Neuronal stem cell (in vitro differentiated cells): Measurements from ENCODE around the gene ZNF500.

Experiments used
- DNase-seq: peaks from one replicate; pipeline ENCODE4 v3.0.0-alpha.2; 2013; ENCODE audit warnings: low spot score
- H2AFZ ChIP-seq: one replicate; pipeline ENCODE4 v1.6.1; 2013; ENCODE audit warnings: mild to moderate bottlenecking, low read length, inconsistent platforms
- H2AK5ac ChIP-seq: 2 replicates; pipeline ENCODE4 v1.6.1; 2013; ENCODE audit warnings: low read depth, mild to moderate bottlenecking, inconsistent platforms, low read length, moderate library complexity, mixed read lengths
- H2BK120ac ChIP-seq: 2 replicates; pipeline ENCODE4 v1.6.1; 2013; ENCODE audit warnings: low read depth, mild to moderate bottlenecking, inconsistent platforms, low read length, moderate library complexity, mixed read lengths
- H2BK12ac ChIP-seq: one replicate; pipeline ENCODE4 v1.6.1; 2013; ENCODE audit warnings: low read length, inconsistent platforms
- H2BK15ac ChIP-seq: 2 replicates; pipeline ENCODE4 v1.6.1; 2013; ENCODE audit warnings: mild to moderate bottlenecking, low read length, inconsistent platforms, mixed read lengths
- H2BK5ac ChIP-seq: one replicate; pipeline ENCODE4 v1.6.1; 2013; ENCODE audit warnings: inconsistent platforms, mild to moderate bottlenecking, low read length, moderate library complexity
- H3K14ac ChIP-seq: one replicate; pipeline ENCODE4 v1.6.1; 2013; ENCODE audit warnings: low read length, inconsistent platforms
- H3K18ac ChIP-seq: 2 replicates; pipeline ENCODE4 v1.6.1; 2013; ENCODE audit warnings: low read length, inconsistent platforms
- H3K23ac ChIP-seq: 2 replicates; pipeline ENCODE4 v1.6.1; 2013; ENCODE audit warnings: low read depth, mild to moderate bottlenecking, mixed read lengths, low read length, inconsistent platforms; ENCODE audit not compliant: poor library complexity
- H3K27ac ChIP-seq: replicated peaks from 3 replicates; pipeline ENCODE4 v1.5.1; 2013; ENCODE audit warnings: low read length, inconsistent platforms
- H3K27me3 ChIP-seq, 3 experiments: 2 replicates each; pipeline ENCODE4 v1.6.1; 2013; ENCODE audit warnings: low read length in 3 of 3, mild to moderate bottlenecking in 2 of 3, inconsistent platforms in 1 of 3, low read depth in 1 of 3, mixed read lengths in 1 of 3, moderate library complexity in 1 of 3; ENCODE audit not compliant: control insufficient read depth in 3 of 3, insufficient read depth in 3 of 3
- H3K36me3 ChIP-seq, 2 donors: replicated peaks in 1 of 2; 2 replicates each; pipeline ENCODE4 v1.6.1; 2013; ENCODE audit warnings: low read length in 2 of 2; ENCODE audit not compliant: control insufficient read depth in 2 of 2, insufficient read depth in 2 of 2
- H3K4ac ChIP-seq: 2 replicates; pipeline ENCODE4 v1.6.1; 2013; ENCODE audit warnings: inconsistent platforms, mild to moderate bottlenecking, low read length, moderate library complexity
- H3K4me1 ChIP-seq, 2 donors: 1 replicate in 1 of 2; 2 replicates in 1 of 2; pipeline ENCODE4 v1.6.1; 2013; ENCODE audit warnings: low read length in 2 of 2, low read depth in 1 of 2; ENCODE audit not compliant: control insufficient read depth in 2 of 2, insufficient read depth in 1 of 2
- H3K4me2 ChIP-seq: one replicate; pipeline ENCODE4 v1.6.1; 2013; ENCODE audit warnings: mild to moderate bottlenecking, low read length, inconsistent platforms; ENCODE audit not compliant: insufficient read depth, poor library complexity, severe bottlenecking
- H3K4me3 ChIP-seq, 2 donors: 2 replicates each; pipeline ENCODE4 v1.5.1; 2013; ENCODE audit warnings: low read length in 2 of 2, mild to moderate bottlenecking in 2 of 2, inconsistent platforms in 1 of 2, moderate library complexity in 1 of 2
- H3K79me1 ChIP-seq: one replicate; pipeline ENCODE4 v1.6.1; 2013; ENCODE audit warnings: low read depth, mild to moderate bottlenecking, inconsistent platforms, low read length, moderate library complexity
- H3K9ac ChIP-seq: one replicate; pipeline ENCODE4 v1.6.1; 2013; ENCODE audit warnings: mild to moderate bottlenecking, low read depth, low read length, inconsistent platforms; ENCODE audit not compliant: poor library complexity
- H3K9me3 ChIP-seq, 2 donors: replicated peaks in 1 of 2; 2 replicates each; pipeline versions ENCODE3 to v1.6.1; 2013; ENCODE audit warnings: low read length in 2 of 2, mild to moderate bottlenecking in 2 of 2, inconsistent platforms in 1 of 2, low read depth in 1 of 2, mixed read lengths in 1 of 2, moderate library complexity in 1 of 2; ENCODE audit not compliant: control insufficient read depth in 2 of 2, insufficient read depth in 1 of 2
- H4K8ac ChIP-seq: one replicate; pipeline ENCODE4 v1.6.1; 2013; ENCODE audit warnings: low read depth, mild to moderate bottlenecking, inconsistent platforms, low read length, moderate library complexity
- H4K91ac ChIP-seq: one replicate; pipeline ENCODE4 v1.6.1; 2013; ENCODE audit warnings: low read length, low read depth, mild to moderate bottlenecking, inconsistent platforms; ENCODE audit not compliant: poor library complexity
- WGBS, 2 donors: extraction: QIAGEN DNeasy Blood & Tissue Kit; methylation state at CpG; one replicate each; pipeline ENCODE4 v1.1.7; 2013; ENCODE audit warnings: missing lambda C conversion rate in 2 of 2, mixed read lengths in 1 of 2; ENCODE audit not compliant: insufficient read length in 2 of 2, insufficient replicate concordance in 1 of 2; ENCODE audit errors: extremely low coverage in 2 of 2; 5-methylcytosine and 5-hydroxymethylcytosine counted together

Gene ZNF500

DNA sequence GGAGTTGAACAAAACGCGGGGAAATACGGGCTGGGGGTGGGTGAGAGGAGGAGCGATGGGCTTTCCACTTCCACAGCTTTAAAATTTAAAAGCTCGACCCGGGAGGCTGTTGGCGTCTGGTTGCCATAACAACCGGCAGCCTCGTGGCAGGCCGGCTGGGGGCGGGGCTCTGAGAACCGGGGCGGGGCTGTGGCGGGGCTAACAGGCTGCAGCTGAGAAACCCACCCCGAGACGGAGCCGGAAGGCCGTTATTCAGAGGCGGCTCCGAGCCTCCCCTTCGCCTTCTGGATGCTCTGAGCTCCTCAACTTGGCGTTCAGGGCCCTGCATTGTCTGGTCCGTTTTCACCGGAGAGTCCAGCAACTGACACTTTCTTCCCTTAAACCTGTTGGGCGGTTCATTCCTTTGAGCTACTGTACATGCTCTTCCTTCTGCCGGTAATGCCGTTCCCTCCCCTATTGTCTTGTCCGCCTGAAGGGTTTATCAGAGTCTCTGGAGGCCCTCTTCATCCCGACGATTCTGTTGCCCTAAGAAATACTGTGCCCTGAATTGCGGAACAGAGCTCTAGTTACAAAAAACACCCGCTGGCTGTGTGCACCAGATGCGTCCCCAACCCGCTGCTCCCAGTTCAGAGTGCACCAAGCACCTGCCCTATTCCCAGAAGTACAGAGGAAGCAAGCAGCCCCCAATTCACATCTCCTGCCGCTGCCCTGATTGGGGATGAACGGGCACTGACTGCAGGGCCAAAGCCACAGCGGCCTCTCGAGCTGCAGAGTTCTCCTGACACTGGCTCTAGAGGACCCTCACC, 32.0 kb downstream of the ZNF500 start:
- Histone ChIP-seq H3K23ac (peak overlapping the region; percentile 36), H3K79me1 (peaks cover 4% of the 10 kb centered on the region), H3K27me3 (no peaks in the 10 kb centered on the region), H3K9me3 (no peaks in the 10 kb centered on the region), H3K27ac (peak overlapping the region; percentile 63), H2AK5ac (no peak overlapping the region), H4K91ac (no peak overlapping the region), H3K9ac (peak overlapping the region; percentile 82), H3K4me2 (peak overlapping the region; percentile 99), H2BK12ac (no peak overlapping the region), H3K4me3 (peak overlapping the region; percentile 94 to 99), H2BK120ac (no peak overlapping the region), H3K4ac (no peak overlapping the region), H3K18ac (peak overlapping the region; percentile 50), H2AFZ (peak overlapping the region; percentile 95), H3K4me1 (peaks cover 0 to 3% of the 10 kb centered on the region in 2 donors), H2BK5ac (no peak overlapping the region), H3K36me3 (peaks cover 4 to 18% of the 10 kb centered on the region in 2 donors), H4K8ac (no peak overlapping the region), H3K14ac (no peak overlapping the region), H2BK15ac (no peak overlapping the region)
- DNase-seq: peak; percentile 85
- WGBS, 2 donors: no CpG with 5 or more reads among the region's 38 CpGs

DNA sequence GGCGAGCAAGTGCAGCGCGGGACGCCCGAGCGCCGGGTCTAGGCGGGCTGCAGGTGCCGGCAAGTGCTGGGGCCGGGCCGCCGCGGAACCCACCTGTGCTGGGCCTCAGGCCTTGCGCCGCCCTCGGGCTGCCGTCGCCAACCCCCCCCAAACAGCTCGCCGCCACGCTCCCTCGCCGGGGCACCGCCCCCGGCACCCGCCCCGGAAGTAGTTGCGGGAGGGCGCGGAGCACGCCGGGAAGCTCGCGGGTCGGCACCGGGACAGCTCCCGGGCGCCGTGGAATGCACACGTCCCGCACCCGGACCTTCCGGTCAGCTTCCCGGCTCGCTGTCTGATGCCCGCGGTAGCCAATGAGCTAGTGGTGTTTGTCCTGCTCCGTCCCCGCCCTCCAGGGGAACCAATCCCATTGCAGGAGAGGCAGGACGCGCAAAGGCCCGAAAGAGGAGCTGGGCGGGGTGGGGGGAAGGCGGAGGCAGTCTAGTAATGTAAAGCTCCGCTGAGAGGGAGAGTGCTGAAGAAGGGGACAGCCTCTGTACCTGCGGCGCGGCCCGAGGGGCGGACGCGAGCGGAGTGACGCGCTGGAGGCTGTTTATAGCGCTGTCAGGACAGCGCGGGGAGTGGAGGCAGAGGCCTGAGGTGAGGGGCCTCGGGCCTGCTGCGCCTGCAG, 32.8 kb downstream of the ZNF500 start, which contains the start of the genes ANKS3 and DNAAF8:
Gene ANKS3 (minus strand): TSS at position 209 of the 667 bp plus-strand sequence. CDS start 4,122 bp downstream, outside the sequence.
Gene DNAAF8 (plus strand): TSS at position 475 of the 667 bp plus-strand sequence. CDS start 1,978 bp downstream, outside the sequence.
- Histone ChIP-seq H3K18ac (peak within 1 kb of the TSS; percentile 92), H3K4me2 (peak within 1 kb of the TSS; percentile 99), H4K8ac (peak within 1 kb of the TSS; percentile 23), H2BK12ac (no peak within 1 kb of the TSS), H2BK120ac (no peak within 1 kb of the TSS), H3K4me3 (peak within 1 kb of the TSS; percentile 94 to 99), H2AFZ (peak within 1 kb of the TSS; percentile 95), H3K4ac (no peak within 1 kb of the TSS), H2BK15ac (no peak within 1 kb of the TSS), H3K4me1 (peaks cover 0 to 3% of the 10 kb centered on the region in 2 donors), H3K27me3 (no peaks in the 10 kb centered on the region), H3K36me3 (peaks cover 7 to 24% of the 10 kb centered on the region in 2 donors), H3K79me1 (peaks cover 4% of the 10 kb centered on the region), H3K27ac (peak within 1 kb of the TSS; percentile 86), H3K9me3 (no peaks in the 10 kb centered on the region), H3K9ac (peak within 1 kb of the TSS; percentile 92), H3K14ac (peak within 1 kb of the TSS; percentile 0), H2BK5ac (no peak within 1 kb of the TSS), H4K91ac (no peak within 1 kb of the TSS), H3K23ac (peak within 1 kb of the TSS; percentile 66), H2AK5ac (no peak within 1 kb of the TSS)
- peak; percentile 90 for DNase-seq
- no CpG with 5 or more reads among the region's 70 CpGs for WGBS, 2 donors

DNA sequence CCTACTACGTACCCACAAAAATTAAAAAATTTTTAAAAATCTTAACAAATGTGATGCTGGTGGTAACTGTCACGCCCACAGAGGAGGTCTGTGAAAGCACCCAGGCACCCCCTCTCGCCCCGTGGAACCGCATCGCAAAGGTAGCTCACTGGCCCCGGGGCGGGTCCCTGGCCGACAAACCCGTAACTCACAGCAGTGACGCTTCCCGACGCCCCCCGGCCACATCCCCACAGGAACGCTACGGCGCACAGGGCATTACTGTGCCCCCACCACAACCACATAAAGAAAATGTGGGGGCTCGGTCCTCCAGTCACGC, 33.3 kb downstream of the ZNF500 start:
- Histone ChIP-seq H3K4ac (no peak overlapping the region), H3K4me2 (peak overlapping the region; percentile 99), H3K27me3 (no peaks in the 10 kb centered on the region), H4K91ac (no peak overlapping the region), H2BK5ac (no peak overlapping the region), H2BK12ac (no peak overlapping the region), H3K79me1 (peaks cover 4% of the 10 kb centered on the region), H3K27ac (peak overlapping the region; percentile 86), H3K36me3 (peaks cover 7 to 29% of the 10 kb centered on the region in 2 donors), H3K14ac (peak overlapping the region; percentile 0), H3K23ac (peak overlapping the region; percentile 66), H3K9me3 (no peaks in the 10 kb centered on the region), H3K4me3 (peak overlapping the region; percentile 94 to 99), H3K4me1 (peaks cover 0 to 3% of the 10 kb centered on the region in 2 donors), H2BK15ac (no peak overlapping the region), H3K9ac (peak overlapping the region; percentile 92), H2BK120ac (no peak overlapping the region), H2AK5ac (no peak overlapping the region), H3K18ac (peak overlapping the region; percentile 92), H4K8ac (no peak overlapping the region), H2AFZ (peak overlapping the region; percentile 95)
- DNase-seq: no peak
- no CpG with 5 or more reads among the region's 19 CpGs for WGBS, 2 donors

DNA sequence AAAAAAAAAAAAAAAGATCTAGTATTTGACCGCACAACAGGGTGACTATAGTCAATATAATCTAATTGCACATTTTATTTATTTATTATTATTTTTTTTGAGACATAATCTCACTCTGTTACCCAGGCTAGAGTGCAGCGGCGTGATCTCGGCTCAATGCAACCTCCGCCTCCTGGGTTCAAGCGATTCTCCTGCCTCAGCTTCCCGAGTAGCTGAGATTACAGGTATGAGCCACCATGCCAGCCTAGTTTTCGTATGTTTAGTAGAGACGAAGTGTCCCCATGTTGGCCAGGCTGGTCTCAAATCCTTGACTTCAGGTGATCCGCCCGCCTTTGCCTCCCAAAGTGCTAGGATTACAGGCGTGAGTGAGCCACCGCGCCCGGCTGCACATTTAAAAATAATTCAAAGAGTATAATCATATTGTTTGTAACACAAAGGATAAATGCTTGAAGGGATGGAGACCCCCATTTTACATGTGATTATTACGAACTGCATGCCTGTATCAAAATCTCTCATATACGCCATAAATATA, 33.7 kb downstream of the ZNF500 start:
- Histone ChIP-seq H3K14ac (no peak overlapping the region), H3K23ac (no peak overlapping the region)
- no CpG with 5 or more reads among the region's 17 CpGs for whole genome bisulfite sequencing, 2 donors

More for the DNA sequence above, 33.7 kb downstream of the ZNF500 start:
- Histone ChIP-seq H2BK12ac (no peak overlapping the region), H2BK15ac (no peak overlapping the region), H3K9ac (no peak overlapping the region), H4K91ac (no peak overlapping the region), H2BK120ac (no peak overlapping the region), H3K79me1 (peaks cover 4% of the 10 kb centered on the region), H3K27ac (no peak overlapping the region), H3K27me3 (no peaks in the 10 kb centered on the region), H3K4ac (no peak overlapping the region), H2AK5ac (no peak overlapping the region), H3K4me1 (peaks cover 0 to 3% of the 10 kb centered on the region in 2 donors), H3K18ac (no peak overlapping the region), H3K4me3 (peak overlapping the region; percentile 64 to 94), H2BK5ac (no peak overlapping the region), H4K8ac (no peak overlapping the region), H3K9me3 (no peaks in the 10 kb centered on the region), H2AFZ (peak overlapping the region; percentile 95), H3K4me2 (peak overlapping the region; percentile 51), H3K36me3 (peaks cover 7 to 33% of the 10 kb centered on the region in 2 donors)
- no peak for DNase-seq
